T-helper 2 cell (primary cell): ENCODE data around the gene IFT25.
"Not testable (repeated sequence)": the region's sequence is repeated elsewhere in the genome, so short reads cannot be mapped to it uniquely, and the experiment has no call there.

ENCODE experiments used
- DNase-seq, 5 experiments: peaks; one replicate each; pipeline versions ENCODE4 v3.0.0 to v3.0.0-alpha.2; 2012 to 2022

Gene IFT25

DNA sequence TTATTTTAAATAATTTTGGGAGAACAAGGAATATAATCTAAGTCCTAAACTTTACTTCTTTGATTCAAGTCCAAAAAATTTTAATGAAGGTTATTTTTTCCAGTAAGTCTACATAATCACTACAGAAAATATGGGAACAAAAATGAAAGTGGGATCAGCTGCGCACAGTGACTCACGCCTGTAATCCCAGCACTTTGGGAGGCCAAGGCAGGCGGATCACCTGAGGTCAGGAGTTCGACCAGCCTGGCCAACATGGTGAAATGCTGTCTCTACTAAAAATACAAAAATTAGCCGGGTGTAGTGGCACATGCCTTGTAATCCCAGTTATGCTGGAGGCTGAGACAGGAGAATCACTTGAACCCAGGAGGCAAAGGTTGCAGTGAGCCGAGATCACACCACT is 61.9 kb downstream of the IFT25 start:
- not testable (repeated sequence) for DNase-seq

- DNase-seq = not testable (repeated sequence)
Observed at GRCh38 chr1:53881853-53882252, 63.6 kb downstream of the IFT25 start.

GRCh38 chr1:53878492-53879105 is 66.9 kb downstream of the IFT25 start:
- DNase-seq = peak in 1 of 5 experiments; percentile 58

- DNase-seq = not testable (repeated sequence)
Observed at GRCh38 chr1:53875150-53875549, 70.3 kb downstream of the IFT25 start.

DNA sequence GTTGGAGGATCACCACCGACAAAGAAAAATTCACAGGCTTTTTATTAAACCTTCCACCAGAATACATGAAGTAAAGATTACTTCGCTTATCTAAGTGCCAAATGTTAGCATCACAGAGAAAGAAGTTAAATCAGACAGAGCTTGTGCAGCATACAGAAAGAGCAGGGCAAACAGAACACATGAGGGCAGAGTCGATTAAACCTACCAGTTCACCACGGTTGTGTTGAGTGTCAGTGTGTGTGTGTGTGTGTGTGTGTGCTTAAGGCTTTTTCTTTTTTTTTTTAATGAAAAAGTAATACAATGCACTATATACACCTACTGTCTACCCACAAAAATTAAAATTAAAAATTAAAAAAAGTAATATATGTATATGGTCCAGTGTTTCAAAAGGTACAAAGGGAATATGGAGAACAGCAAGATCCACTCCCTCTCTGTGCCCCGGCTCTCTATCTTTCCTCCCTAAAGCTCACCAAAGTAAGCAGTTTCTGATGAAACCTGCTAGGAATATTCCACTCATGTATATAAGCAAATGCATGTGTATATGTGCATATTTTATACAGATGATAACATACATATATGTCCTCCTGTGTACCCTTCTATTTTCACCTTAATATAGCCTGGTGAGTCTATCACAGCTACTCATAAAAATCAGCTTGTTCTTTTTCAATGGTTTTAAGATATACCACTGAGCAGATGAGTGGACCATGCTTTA is 73.6 kb downstream of the IFT25 start:
- no peak for DNase-seq
